CD4-positive, alpha-beta T cell (primary cell): Measurements from ENCODE around the gene ZNF687. TPM values are rescaled to one million over a fixed set of nuclear protein-coding genes. Genes with fewer than 3 reads are reported as not detected.

ENCODE experiments used
- ATAC-seq: fragments of 200-7000 bp; cut with Tn5 transposase; one replicate; pipeline ENCODE4 v1.10.0; 2022; ENCODE audit warnings: mild to moderate bottlenecking; ENCODE audit not compliant: poor library complexity
- CTCF ChIA-PET: fragments of 350-600 bp; sonication (Branson Sonifier 250); formaldehyde crosslinking; loops from one replicate; lab custom pipeline; 2021; ENCODE audit warnings: antibody characterized with exemption, inconsistent platforms; lab: Charles Lee
- POLR2A ChIA-PET: fragments of 350-600 bp; sonication (Branson Sonifier 250); formaldehyde crosslinking; loops from one replicate; lab custom pipeline; 2021; ENCODE audit warnings: antibody characterized with exemption, inconsistent platforms; lab: Charles Lee
- DNase-seq, 14 experiments: peaks; one replicate each; pipeline ENCODE4 v3.0.0-alpha.2; 2013 to 2020; ENCODE audit warnings: mixed read lengths in 2 of 14
- H3K27ac ChIP-seq, 2 donors: one replicate each; pipeline versions ENCODE4 v1.5.1 to v1.7.0; 2013; ENCODE audit warnings: low read length in 2 of 2, low read depth in 1 of 2, mild to moderate bottlenecking in 1 of 2
- H3K27me3 ChIP-seq, 2 experiments: 1 replicate in 1 of 2; 2 replicates in 1 of 2; pipeline versions ENCODE4 v1.6.1 to v1.7.0; 2013; ENCODE audit warnings: low read length in 2 of 2, control low read depth in 1 of 2, mild to moderate bottlenecking in 1 of 2, moderate library complexity in 1 of 2; ENCODE audit not compliant: insufficient read depth in 2 of 2, control insufficient read depth in 1 of 2
- H3K36me3 ChIP-seq: one replicate; pipeline ENCODE4 v1.6.1; 2013; ENCODE audit warnings: low read length, control low read depth; ENCODE audit not compliant: insufficient read depth
- H3K4me1 ChIP-seq: one replicate; pipeline ENCODE4 v1.6.1; 2013; ENCODE audit warnings: low read length, control low read depth; ENCODE audit not compliant: insufficient read depth
- H3K4me3 ChIP-seq: one replicate; pipeline ENCODE4 v1.5.1; 2013; ENCODE audit warnings: mild to moderate bottlenecking, low read length, moderate library complexity
- H3K9me3 ChIP-seq, 2 experiments: 1 replicate in 1 of 2; 2 replicates in 1 of 2; pipeline versions ENCODE4 v1.6.1 to v1.7.0; 2013; ENCODE audit warnings: low read length in 2 of 2, mild to moderate bottlenecking in 2 of 2, control low read depth in 1 of 2, moderate library complexity in 1 of 2; ENCODE audit not compliant: control insufficient read depth in 1 of 2, insufficient read depth in 1 of 2
- H3K27ac Mint-ChIP-seq: one replicate; pipeline ENCODE4 v1.8.0; 2020; ENCODE audit warnings: mixed read lengths
- H3K27me3 Mint-ChIP-seq: one replicate; pipeline ENCODE4 v1.8.0; 2021; ENCODE audit warnings: mixed read lengths
- H3K36me3 Mint-ChIP-seq: one replicate; pipeline ENCODE4 v1.8.0; 2021; ENCODE audit warnings: low read depth, mixed read lengths
- H3K4me1 Mint-ChIP-seq: one replicate; pipeline ENCODE4 v1.8.0; 2021; ENCODE audit warnings: low read depth, mixed read lengths
- H3K4me3 Mint-ChIP-seq: one replicate; pipeline ENCODE4 v1.8.0; 2020; ENCODE audit warnings: mild to moderate bottlenecking, mixed read lengths
- H3K9me3 Mint-ChIP-seq: one replicate; pipeline ENCODE4 v1.8.0; 2020; ENCODE audit warnings: mixed read lengths
- CTCF ChIP-seq: fragments of 200-600 bp; IDR thresholded peaks from one replicate; pipeline ENCODE4 v1.8.0; 2022; ENCODE audit warnings: antibody characterized with exemption, mild to moderate bottlenecking
- intact Hi-C, 2 experiments: fragments of 100-400 bp; cut with DNase I in 1 of 2; cut with micrococcal nuclease in 1 of 2; formaldehyde crosslinking; loops; one replicate each; pipeline versions ENCODE4 v1.15.1 to v1.9.0; 2023 to 2025; cut with DNase I, micrococcal nuclease
- total RNA-seq, 174 experiments: library from RNA in 2 of 174; stranded (reverse) in 2 of 174; gene quantifications; one replicate each; pipeline ENCODE4 v1.2.3 and lab custom pipeline; 2021 to 2026

Gene ZNF687
- total RNA-seq, 2 experiments from 2014 or later = 38.9 to 40.0 TPM

- H3K27ac Mint-ChIP-seq = no peak overlapping the region
- H3K9me3 Mint-ChIP-seq = no peaks in the 10 kb centered on the region
- ATAC-seq (no peak), DNase-seq (no peak)
- peaks cover 33% of the 10 kb centered on the region for H3K4me1 Mint-ChIP-seq
- no peak overlapping the region for H3K4me3 ChIP-seq
- peaks cover 68% of the 10 kb centered on the region for H3K36me3 Mint-ChIP-seq
- H3K27ac ChIP-seq = no peak overlapping the region
- no peaks in the 10 kb centered on the region for H3K27me3 Mint-ChIP-seq
- no peaks in the 10 kb centered on the region for H3K27me3 ChIP-seq
- H3K4me3 Mint-ChIP-seq = no peak overlapping the region
- ChIA-PET POLR2A (no interaction called here), CTCF (no interaction called here)
- peaks cover 75% of the 10 kb centered on the region for H3K36me3 ChIP-seq
- intact Hi-C loops = no loop called here
- H3K9me3 ChIP-seq = no peaks in the 10 kb centered on the region
- TF ChIP-seq CTCF = no peak
- H3K4me1 ChIP-seq = peaks cover 44% of the 10 kb centered on the region
Measured at GRCh38 chr1:151287767-151288500, 5.8 kb downstream of the ZNF687 start.

GRCh38 chr1:151288502-151288901 lies 6.4 kb downstream of the ZNF687 start:
- no peaks in the 10 kb centered on the region for H3K9me3 Mint-ChIP-seq
- ATAC-seq (no peak), DNase-seq (no peak)
- ChIA-PET POLR2A (no interaction called here), CTCF (no interaction called here)
- H3K36me3 Mint-ChIP-seq = peaks cover 68% of the 10 kb centered on the region
- H3K27ac Mint-ChIP-seq = no peak overlapping the region
- TF ChIP-seq CTCF = no peak
- peaks cover 28% of the 10 kb centered on the region for H3K4me1 Mint-ChIP-seq
- H3K27ac ChIP-seq = no peak overlapping the region
- H3K4me1 ChIP-seq = peaks cover 39% of the 10 kb centered on the region
- no peak overlapping the region for H3K4me3 Mint-ChIP-seq
- intact Hi-C loops = no loop called here
- H3K36me3 ChIP-seq = peaks cover 80% of the 10 kb centered on the region
- no peak overlapping the region for H3K4me3 ChIP-seq
- H3K27me3 ChIP-seq = no peaks in the 10 kb centered on the region
- no peaks in the 10 kb centered on the region for H3K27me3 Mint-ChIP-seq
- no peaks in the 10 kb centered on the region for H3K9me3 ChIP-seq

- H3K4me3 Mint-ChIP-seq = no peak overlapping the region
- H3K27me3 Mint-ChIP-seq = no peaks in the 10 kb centered on the region
- ATAC-seq (no peak), DNase-seq (no peak)
- peaks cover 68% of the 10 kb centered on the region for H3K36me3 Mint-ChIP-seq
- peaks cover 20% of the 10 kb centered on the region for H3K4me1 Mint-ChIP-seq
- POLR2A ChIA-PET = interaction anchor here (1.0 kb wide), 1 partner anchor 38 kb away, joined by 3 read pairs; the partner anchor contains the start of gene PI4KB
- no peak overlapping the region for H3K4me3 ChIP-seq
- TF ChIP-seq CTCF = no peak
- no peak overlapping the region for H3K27ac Mint-ChIP-seq
- no peaks in the 10 kb centered on the region for H3K9me3 Mint-ChIP-seq
- H3K36me3 ChIP-seq = peaks cover 88% of the 10 kb centered on the region
- no peak overlapping the region for H3K27ac ChIP-seq
- H3K9me3 ChIP-seq = no peaks in the 10 kb centered on the region
- H3K4me1 ChIP-seq = peaks cover 31% of the 10 kb centered on the region
- intact Hi-C loops = no loop called here
- no peaks in the 10 kb centered on the region for H3K27me3 ChIP-seq
- CTCF ChIA-PET = no interaction called here
Measured at GRCh38 chr1:151289080-151289935, 7.2 kb downstream of the ZNF687 start.
